ENCODE measurements around the gene TPRA1.
"Not testable (repeated sequence)": the region's sequence is repeated elsewhere in the genome, so short reads cannot be mapped to it uniquely, and the experiment has no call there.

TPRA1 gene

GRCh38 chr3:127616836-127617605 lies 26.5 kb upstream of the TPRA1 start:
- no peak for DNase-seq (ENCODE audit: low spot score)

- DNase-seq (ENCODE audit: low spot score): no peak
Observed at GRCh38 chr3:127615631-127616305, 25.2 kb upstream of the TPRA1 start.

- DNase-seq (ENCODE audit: low spot score): no peak
Observed at GRCh38 chr3:127614928-127615589, 24.5 kb upstream of the TPRA1 start.

GRCh38 chr3:127613406-127613805 lies 22.9 kb upstream of the TPRA1 start:
- no peak for DNase-seq (ENCODE audit: low spot score)

- no peak for DNase-seq (ENCODE audit: low spot score)
Observed at GRCh38 chr3:127612966-127613365, 22.4 kb upstream of the TPRA1 start.

- no peak for DNase-seq (ENCODE audit: low spot score)
Observed at GRCh38 chr3:127611251-127611650, 20.7 kb upstream of the TPRA1 start.

- no peak for DNase-seq (ENCODE audit: low spot score)
Observed at GRCh38 chr3:127610105-127610504, 19.6 kb upstream of the TPRA1 start.

GRCh38 chr3:127608362-127608718 lies 17.8 kb upstream of the TPRA1 start:
- no peak for DNase-seq (ENCODE audit: low spot score)

- DNase-seq (ENCODE audit: low spot score): no peak
Observed at GRCh38 chr3:127607675-127608361, 17.3 kb upstream of the TPRA1 start.

- DNase-seq (ENCODE audit: low spot score): no peak
Observed at GRCh38 chr3:127606981-127607595, 16.6 kb upstream of the TPRA1 start.

- DNase-seq (ENCODE audit: low spot score): no peak
Observed at GRCh38 chr3:127606086-127606805, 15.7 kb upstream of the TPRA1 start.

GRCh38 chr3:127605547-127605946 lies 15.0 kb upstream of the TPRA1 start:
- DNase-seq (ENCODE audit: low spot score): not testable (repeated sequence)

- no peak for DNase-seq (ENCODE audit: low spot score)
Observed at GRCh38 chr3:127604546-127605165, 14.1 kb upstream of the TPRA1 start.

GRCh38 chr3:127604035-127604434 lies 13.5 kb upstream of the TPRA1 start:
- no peak for DNase-seq (ENCODE audit: low spot score)

GRCh38 chr3:127600749-127601456 lies 10.4 kb upstream of the TPRA1 start:
- DNase-seq (ENCODE audit: low spot score): no peak

- no peak for DNase-seq (ENCODE audit: low spot score)
Observed at GRCh38 chr3:127598841-127599570, 8.5 kb upstream of the TPRA1 start.

- DNase-seq (ENCODE audit: low spot score): no peak
Observed at GRCh38 chr3:127597020-127597771, 6.7 kb upstream of the TPRA1 start.

GRCh38 chr3:127595303-127595702 lies 4.8 kb upstream of the TPRA1 start:
- no peak for DNase-seq (ENCODE audit: low spot score)

- no peak for DNase-seq (ENCODE audit: low spot score)
Observed at GRCh38 chr3:127593178-127593577, 2.6 kb upstream of the TPRA1 start.

All from CD4-positive, alpha-beta T cell treated with Interleukin-6 at 100 ng/mL for 8 hours (primary cell).